ENCODE data around the gene ENG.

The ENG gene

GRCh38 chr9:127772603-127773002 lies 81.9 kb downstream of the ENG start:
- no peak for DNase-seq

GRCh38 chr9:127771570-127772189 lies 82.8 kb downstream of the ENG start:
- no peak for DNase-seq

- DNase-seq = peak; percentile 78
Measured at GRCh38 chr9:127770905-127771569, 83.4 kb downstream of the ENG start.

GRCh38 chr9:127770583-127770904 lies 83.9 kb downstream of the ENG start:
- DNase-seq = no peak

GRCh38 chr9:127769929-127770582 lies 84.4 kb downstream of the ENG start:
- no peak for DNase-seq

- no peak for DNase-seq
Measured at GRCh38 chr9:127769101-127769500, 85.4 kb downstream of the ENG start.

- DNase-seq = no peak
Measured at GRCh38 chr9:127768698-127769097, 85.8 kb downstream of the ENG start.

GRCh38 chr9:127767909-127768331 lies 86.5 kb downstream of the ENG start:
- DNase-seq = no peak

- DNase-seq = no peak
Measured at GRCh38 chr9:127767410-127767809, 87.0 kb downstream of the ENG start.

GRCh38 chr9:127765418-127765817 lies 89.0 kb downstream of the ENG start:
- no peak for DNase-seq

All from activated gamma-delta T cell (primary cell).